NT2/D1 (cell line): Measurements from ENCODE around the gene TMEM126B.

Experiments
- SUZ12 ChIP-seq: IDR thresholded peaks from 2 replicates; pipeline ENCODE4 v1.6.1; 2011; ENCODE audit not compliant: insufficient read length, insufficient read depth; ENCODE audit errors: extremely low read depth
- YY1 ChIP-seq: IDR thresholded peaks from 2 replicates; pipeline ENCODE4 v1.6.1; 2011; ENCODE audit not compliant: insufficient read length, insufficient read depth
- ZNF274 ChIP-seq: IDR thresholded peaks from 2 replicates; pipeline ENCODE4 v1.6.1; 2011; ENCODE audit warnings: mild to moderate bottlenecking, low read depth, low read length

GRCh38 chr11:85672105-85672902, 43.9 kb downstream of the TMEM126B start:
- TF ChIP-seq SUZ12 (no peak), ZNF274 (no peak), YY1 (no peak)
